H9 (cell line): Measurements from ENCODE around the gene JAK2. TPM values are rescaled to one million over a fixed set of nuclear protein-coding genes. Genes with fewer than 3 reads are reported as not detected.

Experiments used
- DNase-seq: peaks from one replicate; pipeline ENCODE4 v3.0.0-alpha.2; 2017
- H2AFZ ChIP-seq: one replicate; pipeline ENCODE4 v1.6.1; 2013; ENCODE audit warnings: mild to moderate bottlenecking, low read length, control low read depth, moderate library complexity
- H2AK5ac ChIP-seq: 2 replicates; pipeline ENCODE4 v1.6.1; 2013; ENCODE audit warnings: low read length, control low read depth, mixed read lengths; ENCODE audit not compliant: insufficient read length
- H2BK120ac ChIP-seq: one replicate; pipeline ENCODE4 v1.6.1; 2013; ENCODE audit warnings: low read depth, mild to moderate bottlenecking, low read length, control low read depth, inconsistent platforms; ENCODE audit not compliant: poor library complexity, severe bottlenecking
- H2BK12ac ChIP-seq: 2 replicates; pipeline ENCODE4 v1.6.1; 2013; ENCODE audit warnings: low read length, control low read depth, mixed read lengths, low read depth; ENCODE audit not compliant: insufficient read length
- H2BK15ac ChIP-seq: 2 replicates; pipeline ENCODE4 v1.6.1; 2013; ENCODE audit warnings: low read depth, low read length, control low read depth
- H2BK20ac ChIP-seq: one replicate; pipeline ENCODE4 v1.6.1; 2013; ENCODE audit warnings: low read depth, mild to moderate bottlenecking, low read length, control low read depth, inconsistent platforms; ENCODE audit not compliant: poor library complexity, severe bottlenecking
- H2BK5ac ChIP-seq: 2 replicates; pipeline ENCODE4 v1.6.1; 2013; ENCODE audit warnings: low read length, control low read depth, mixed read lengths; ENCODE audit not compliant: insufficient read length
- H3K14ac ChIP-seq: 2 replicates; pipeline ENCODE4 v1.6.1; 2013; ENCODE audit warnings: low read length, control low read depth; ENCODE audit not compliant: insufficient read depth
- H3K18ac ChIP-seq: 2 replicates; pipeline ENCODE4 v1.6.1; 2013; ENCODE audit warnings: low read depth, mild to moderate bottlenecking, mixed read lengths, low read length, control low read depth; ENCODE audit not compliant: insufficient read length
- H3K23ac ChIP-seq: 2 replicates; pipeline ENCODE4 v1.6.1; 2013; ENCODE audit warnings: low read length, control low read depth, mixed read lengths, low read depth; ENCODE audit not compliant: insufficient read length
- H3K23me2 ChIP-seq: 2 replicates; pipeline ENCODE4 v1.6.1; 2013; ENCODE audit warnings: low read depth, mild to moderate bottlenecking, mixed read lengths, low read length, control low read depth; ENCODE audit not compliant: insufficient read length, poor library complexity, severe bottlenecking
- H3K27ac ChIP-seq: 2 replicates; pipeline ENCODE4 v1.5.1; 2013; ENCODE audit warnings: low read length, control low read depth, mixed read lengths, low read depth; ENCODE audit not compliant: insufficient read length
- H3K27me3 ChIP-seq: 2 replicates; pipeline ENCODE4 v1.6.1; 2013; ENCODE audit warnings: low read length, control low read depth, inconsistent platforms; ENCODE audit not compliant: insufficient read depth
- H3K4ac ChIP-seq: 2 replicates; pipeline ENCODE4 v1.6.1; 2013; ENCODE audit warnings: low read depth, mild to moderate bottlenecking, control low read depth, inconsistent platforms, low read length, moderate library complexity
- H3K4me1 ChIP-seq: 2 replicates; pipeline ENCODE4 v1.6.1; 2013; ENCODE audit warnings: low read length, control low read depth, inconsistent platforms; ENCODE audit not compliant: insufficient read depth
- H3K4me2 ChIP-seq: 2 replicates; pipeline ENCODE4 v1.6.1; 2013; ENCODE audit warnings: low read length, control low read depth, mixed read lengths; ENCODE audit not compliant: insufficient read length, insufficient read depth
- H3K56ac ChIP-seq: 2 replicates; pipeline ENCODE4 v1.6.1; 2013; ENCODE audit warnings: low read depth, mild to moderate bottlenecking, mixed read lengths, low read length, control low read depth; ENCODE audit not compliant: insufficient read length
- H3K79me1 ChIP-seq: 2 replicates; pipeline ENCODE4 v1.6.1; 2013; ENCODE audit warnings: low read depth, mild to moderate bottlenecking, moderate library complexity, low read length, control low read depth, inconsistent platforms; ENCODE audit not compliant: insufficient read depth, poor library complexity, severe bottlenecking
- H3K79me2 ChIP-seq: 2 replicates; pipeline ENCODE4 v1.6.1; 2013; ENCODE audit warnings: low read length, control low read depth, inconsistent platforms; ENCODE audit not compliant: insufficient read depth
- H3K9ac ChIP-seq: 2 replicates; pipeline ENCODE4 v1.6.1; 2013; ENCODE audit warnings: low read length, control low read depth, mixed read lengths; ENCODE audit not compliant: insufficient read length; ENCODE audit errors: extremely low read depth
- H3K9me3 ChIP-seq: one replicate; pipeline ENCODE4 v1.6.1; 2013; ENCODE audit warnings: low read depth, low read length, inconsistent platforms; ENCODE audit not compliant: control insufficient read depth
- H3T11ph ChIP-seq: one replicate; pipeline ENCODE4 v1.6.1; 2013; ENCODE audit warnings: mild to moderate bottlenecking, low read length, control low read depth, inconsistent platforms
- H4K20me1 ChIP-seq: one replicate; pipeline ENCODE4 v1.6.1; 2013; ENCODE audit not compliant: control insufficient read depth, insufficient read length, insufficient read depth
- H4K5ac ChIP-seq: 2 replicates; pipeline ENCODE4 v1.6.1; 2013; ENCODE audit warnings: low read depth, mild to moderate bottlenecking, mixed read lengths, low read length, control low read depth; ENCODE audit not compliant: insufficient read length
- H4K8ac ChIP-seq: replicated peaks from 2 replicates; pipeline ENCODE4 v1.6.1; 2013; ENCODE audit warnings: low read length, control low read depth, mixed read lengths, low read depth; ENCODE audit not compliant: insufficient read length
- H4K91ac ChIP-seq: 2 replicates; pipeline ENCODE4 v1.6.1; 2013; ENCODE audit warnings: low read depth, mild to moderate bottlenecking, moderate library complexity, mixed read lengths, low read length, control low read depth; ENCODE audit not compliant: insufficient read length
- H3K27ac Mint-ChIP-seq, 3 experiments: 2 replicates in 2 of 3; 3 replicates in 1 of 3; pipeline ENCODE4 v1.8.0; 2020 to 2021; ENCODE audit warnings: mixed read lengths in 3 of 3, mild to moderate bottlenecking in 1 of 3, moderate library complexity in 1 of 3
- H3K27me3 Mint-ChIP-seq: 2 replicates; pipeline ENCODE4 v1.8.0; 2021; ENCODE audit warnings: low read depth, mild to moderate bottlenecking, moderate library complexity, mixed read lengths
- H3K36me3 Mint-ChIP-seq, 3 experiments: 2 replicates in 2 of 3; 3 replicates in 1 of 3; pipeline ENCODE4 v1.8.0; 2020 to 2021; ENCODE audit warnings: low read depth in 3 of 3, mixed read lengths in 3 of 3; ENCODE audit not compliant: insufficient read depth in 1 of 3
- H3K4me1 Mint-ChIP-seq, 2 experiments: 2 replicates each; pipeline ENCODE4 v1.8.0; 2020; ENCODE audit warnings: mixed read lengths in 2 of 2
- H3K4me3 Mint-ChIP-seq, 2 experiments: 2 replicates in 1 of 2; 3 replicates in 1 of 2; pipeline ENCODE4 v1.8.0; 2020 to 2021; ENCODE audit warnings: mild to moderate bottlenecking in 2 of 2, mixed read lengths in 2 of 2, moderate library complexity in 1 of 2
- H3K9me3 Mint-ChIP-seq, 2 experiments: 2 replicates in 1 of 2; 3 replicates in 1 of 2; pipeline ENCODE4 v1.8.0; 2020; ENCODE audit warnings: mild to moderate bottlenecking in 2 of 2, mixed read lengths in 2 of 2, moderate library complexity in 1 of 2
- CTCF ChIP-seq: fragments of 200-600 bp; sonication (generic); conservative IDR thresholded peaks from 3 replicates; pipeline ENCODE4 v1.8.0; 2021; ENCODE audit warnings: antibody characterized with exemption, mild to moderate bottlenecking
- total RNA-seq: library from RNA; stranded (reverse); gene quantifications from 2 replicates; pipeline ENCODE4 v1.2.1, GENCODE V29; 2021

The JAK2 gene
- total RNA-seq, 1 experiment from 2014 or later, result 3.4 TPM

- Histone ChIP-seq H3K9ac (no peak overlapping the region), H2BK20ac (no peak overlapping the region), H4K91ac (no peak overlapping the region), H3T11ph (no peak overlapping the region), H3K27me3 (no peaks in the 10 kb centered on the region), H2BK5ac (no peak overlapping the region), H3K4ac (no peak overlapping the region), H3K4me2 (no peak overlapping the region), H2BK15ac (no peak overlapping the region), H2BK12ac (no peak overlapping the region), H3K79me2 (no peaks in the 10 kb centered on the region), H4K5ac (no peak overlapping the region), H3K56ac (no peak overlapping the region), H3K14ac (no peak overlapping the region), H2AFZ (no peak overlapping the region), H2AK5ac (no peak overlapping the region), H2BK120ac (no peak overlapping the region), H4K8ac (no peak overlapping the region), H3K23ac (no peak overlapping the region), H3K23me2 (no peaks in the 10 kb centered on the region), H3K18ac (no peak overlapping the region), H3K79me1 (no peaks in the 10 kb centered on the region), H3K27ac (no peak overlapping the region), H4K20me1 (no peaks in the 10 kb centered on the region), H3K9me3 (no peaks in the 10 kb centered on the region), H3K4me1 (no peaks in the 10 kb centered on the region)
- DNase-seq, result no peak
- Mint-ChIP-seq H3K27me3 (no peaks in the 10 kb centered on the region), H3K9me3 (peaks cover 16 to 22% of the 10 kb centered on the region in 2 experiments), H3K27ac (no peak overlapping the region), H3K36me3 (peaks cover 10 to 24% (median 11%) of the 10 kb centered on the region in 3 experiments), H3K4me1 (peaks cover 8% of the 10 kb centered on the region in 2 experiments), H3K4me3 (no peak overlapping the region)
- no peak for TF ChIP-seq CTCF
Measured at GRCh38 chr9:5004481-5004880, 19.4 kb downstream of the JAK2 start.
